Hepatocyte (in vitro differentiated cells): ENCODE measurements around the gene RGS6. TPM values are rescaled to one million over a fixed set of nuclear protein-coding genes. Genes with fewer than 3 reads are reported as not detected.

Source experiments
- DNase-seq: peaks from one replicate; pipeline ENCODE4 v3.0.0-alpha.2; 2016; ENCODE audit warnings: low spot score
- H2AFZ ChIP-seq: fragments of 200-600 bp; sonication (generic); 2 replicates; pipeline ENCODE4 v1.6.0; 2016; ENCODE audit warnings: antibody characterized with exemption, mild to moderate bottlenecking
- H3K27ac ChIP-seq: fragments of 200-600 bp; sonication (generic); 2 replicates; pipeline ENCODE4 v1.5.1; 2016; ENCODE audit warnings: mild to moderate bottlenecking
- H3K27me3 ChIP-seq: fragments of 200-600 bp; sonication (generic); 2 replicates; pipeline ENCODE4 v1.6.1; 2016
- H3K36me3 ChIP-seq: fragments of 200-600 bp; sonication (generic); replicated peaks from 2 replicates; pipeline ENCODE4 v1.5.1; 2016; ENCODE audit warnings: low read depth; ENCODE audit not compliant: insufficient read depth
- H3K4me1 ChIP-seq: fragments of 200-600 bp; sonication (generic); 2 replicates; pipeline ENCODE4 v1.5.1; 2016; ENCODE audit warnings: mild to moderate bottlenecking, moderate library complexity; ENCODE audit not compliant: insufficient read depth
- H3K4me2 ChIP-seq: fragments of 200-600 bp; sonication (generic); 2 replicates; pipeline ENCODE4 v1.6.0; 2016
- H3K4me3 ChIP-seq: fragments of 200-600 bp; sonication (generic); 2 replicates; pipeline ENCODE4 v1.5.1; 2016; ENCODE audit warnings: mild to moderate bottlenecking
- H3K79me2 ChIP-seq: fragments of 200-600 bp; sonication (generic); 2 replicates; pipeline ENCODE4 v1.6.0; 2017; ENCODE audit warnings: mild to moderate bottlenecking
- H3K9me2 ChIP-seq: fragments of 200-600 bp; sonication (generic); replicated peaks from 2 replicates; pipeline ENCODE4 v1.6.0; 2017; ENCODE audit warnings: mild to moderate bottlenecking; ENCODE audit not compliant: insufficient read depth
- H3K9me3 ChIP-seq: fragments of 200-600 bp; sonication (generic); 2 replicates; pipeline ENCODE4 v1.5.1; 2016; ENCODE audit warnings: low read depth, mild to moderate bottlenecking
- H4K20me1 ChIP-seq: fragments of 200-600 bp; sonication (generic); 2 replicates; pipeline ENCODE4 v1.6.0; 2016; ENCODE audit warnings: mild to moderate bottlenecking; ENCODE audit not compliant: insufficient read depth, poor library complexity, severe bottlenecking
- CTCF ChIP-seq: fragments of 200-600 bp; sonication (generic); IDR thresholded peaks from 2 replicates; pipeline ENCODE4 v1.5.1; 2016; ENCODE audit warnings: antibody characterized with exemption, mild to moderate bottlenecking; ENCODE audit not compliant: poor library complexity
- EZH2 ChIP-seq: fragments of 200-600 bp; sonication (generic); IDR thresholded peaks from 2 replicates; pipeline ENCODE4 v1.6.1; 2016; ENCODE audit warnings: antibody characterized with exemption, mild to moderate bottlenecking, borderline replicate concordance
- EZH2phosphoT487 ChIP-seq: fragments of 200-600 bp; sonication (generic); IDR thresholded peaks from one replicate; pipeline ENCODE4 v1.6.1; 2018; ENCODE audit warnings: antibody characterized with exemption, mild to moderate bottlenecking, low read depth, moderate library complexity; ENCODE audit not compliant: unreplicated experiment, severe bottlenecking
- WGBS: methylation state at CpG from one replicate; pipeline ENCODE4 v1.1.6; 2016; ENCODE audit warnings: low lambda C conversion rate; ENCODE audit errors: missing lambda C conversion rate; 5-methylcytosine and 5-hydroxymethylcytosine counted together
- polyA plus RNA-seq: library from polyadenylated mRNA; unstranded; fragments of >200 nt; fragmentation: Nextera tagmentation; extraction: Ambion mirVana; gene quantifications from 2 replicates; pipeline ENCODE4 v1.2.1, GENCODE V29; 2016
- total RNA-seq: library from RNA; depleted of rRNA; stranded (reverse); fragments of >200 nt; gene quantifications from 2 replicates; pipeline ENCODE4 v1.2.3, GENCODE V29; 2014

The RGS6 gene
- total and polyA plus RNA-seq, 2 experiments from 2014 or later: 0.25 to 0.87 TPM

GRCh38 chr14:72457641-72458040, 525.4 kb downstream of the RGS6 start:
- H3K27ac ChIP-seq: no peak overlapping the region
- no peaks in the 10 kb centered on the region for H3K9me2 ChIP-seq
- H2AFZ ChIP-seq: no peak overlapping the region
- H3K4me2 ChIP-seq: no peak overlapping the region
- no peaks in the 10 kb centered on the region for H3K79me2 ChIP-seq
- H4K20me1 ChIP-seq: no peaks in the 10 kb centered on the region
- no peaks in the 10 kb centered on the region for H3K9me3 ChIP-seq
- no peak overlapping the region for H3K4me3 ChIP-seq
- TF ChIP-seq EZH2phosphoT487 (no peak), CTCF (no peak), EZH2 (no peak)
- no peak for DNase-seq
- WGBS: 77% methylated on average over 4 of the region's 4 CpGs
- H3K4me1 ChIP-seq: no peaks in the 10 kb centered on the region
- H3K36me3 ChIP-seq: no peaks in the 10 kb centered on the region
- no peaks in the 10 kb centered on the region for H3K27me3 ChIP-seq

- Histone ChIP-seq H3K9me3 (no peaks in the 10 kb centered on the region), H3K27me3 (no peaks in the 10 kb centered on the region), H3K4me1 (no peaks in the 10 kb centered on the region), H3K36me3 (no peaks in the 10 kb centered on the region), H4K20me1 (no peaks in the 10 kb centered on the region), H3K79me2 (no peaks in the 10 kb centered on the region), H3K4me2 (no peak overlapping the region), H3K27ac (no peak overlapping the region), H2AFZ (no peak overlapping the region), H3K9me2 (no peaks in the 10 kb centered on the region), H3K4me3 (no peak overlapping the region)
- 79% methylated on average over 2 of the region's 2 CpGs for WGBS
- TF ChIP-seq CTCF: no peak
- TF ChIP-seq EZH2: no peak
- no peak for TF ChIP-seq EZH2phosphoT487
- no peak for DNase-seq
These were observed 529.8 kb downstream of the RGS6 start for GRCh38 chr14:72462056-72462455.

- H3K9me3 ChIP-seq: no peaks in the 10 kb centered on the region
- no peaks in the 10 kb centered on the region for H3K4me1 ChIP-seq
- no peaks in the 10 kb centered on the region for H3K27me3 ChIP-seq
- H4K20me1 ChIP-seq: no peaks in the 10 kb centered on the region
- H3K4me2 ChIP-seq: no peak overlapping the region
- DNase-seq: peak; percentile 41
- peak overlapping the region; percentile 48 for H3K27ac ChIP-seq
- H2AFZ ChIP-seq: no peak overlapping the region
- H3K36me3 ChIP-seq: no peaks in the 10 kb centered on the region
- H3K9me2 ChIP-seq: no peaks in the 10 kb centered on the region
- TF ChIP-seq EZH2: no peak
- no peak for TF ChIP-seq EZH2phosphoT487
- no peak for TF ChIP-seq CTCF
- no peak overlapping the region for H3K4me3 ChIP-seq
- 80% methylated on average over 5 of the region's 5 CpGs for WGBS
- H3K79me2 ChIP-seq: no peaks in the 10 kb centered on the region
These were observed 531.1 kb downstream of the RGS6 start for GRCh38 chr14:72463291-72463866.
